GM12892 (cell line): ENCODE data around the gene INTS6.

Experiments used
- POLR2A ChIP-seq: IDR thresholded peaks from 2 replicates; pipeline ENCODE4 v1.6.1; 2011; ENCODE audit warnings: low read depth, low read length, control low read depth
- POLR2AphosphoS5 ChIP-seq: IDR thresholded peaks from 2 replicates; pipeline ENCODE4 v1.6.1; 2011; ENCODE audit warnings: low read depth, low read length, control low read depth
- TAF1 ChIP-seq: IDR thresholded peaks from 2 replicates; pipeline ENCODE4 v1.6.1; 2011; ENCODE audit warnings: low read depth, mild to moderate bottlenecking, control low read depth, low read length, borderline replicate concordance

DNA sequence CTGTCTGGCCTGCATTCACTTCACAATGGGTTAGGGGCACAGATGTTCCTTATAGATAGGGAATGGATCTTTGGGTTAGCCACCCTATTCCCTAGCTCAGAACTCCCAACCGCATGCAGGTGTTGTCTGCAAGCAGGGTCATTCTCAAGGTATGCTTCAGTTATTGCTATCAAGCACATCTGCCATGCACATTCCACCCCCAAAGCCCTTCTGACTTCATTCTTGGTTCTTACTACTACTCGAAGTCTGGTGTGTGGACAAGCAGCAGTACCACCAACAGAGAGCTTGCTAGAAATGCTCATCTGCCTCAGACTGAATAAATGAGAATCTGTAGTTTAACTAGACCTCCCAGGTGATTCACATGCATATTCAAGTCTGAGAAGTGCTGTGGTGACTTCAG, 82.0 kb downstream of the INTS6 start:
- TF ChIP-seq POLR2A (no peak), POLR2AphosphoS5 (no peak), TAF1 (no peak)
